IMR-90 (cell line): ENCODE measurements around the gene EVL. TPM values are rescaled to one million over a fixed set of nuclear protein-coding genes. Genes with fewer than 3 reads are reported as not detected.

ENCODE experiments used
- ATAC-seq: fragments of 200-7000 bp; cut with Tn5 transposase; 2 replicates; pipeline ENCODE4 v1.9.1; 2020; ENCODE audit warnings: low read depth, mild to moderate bottlenecking, moderate library complexity
- BruUV-seq: library from RNA; stranded (reverse); fragments of 400-500 nt; replicated peaks from 2 replicates; lab custom pipeline; 2021; lab: Mats Ljungman, UMichigan
- CTCF ChIA-PET: fragments of 300-600 bp; formaldehyde crosslinking; extraction: SDS; loops from one replicate; lab custom pipeline; 2021; ENCODE audit warnings: antibody characterized with exemption; lab: Yijun Ruan, JAX
- POLR2A ChIA-PET: fragments of 300-600 bp; sonication (Branson Sonifier 250); formaldehyde crosslinking; loops from one replicate; lab custom pipeline; 2022; ENCODE audit warnings: antibody characterized with exemption; ENCODE audit not compliant: unreplicated experiment; lab: Charles Lee
- DNase-seq: peaks from one replicate; pipeline ENCODE4 v3.0.0; 2013
- H2AFZ ChIP-seq: replicated peaks from 2 replicates; pipeline ENCODE3; 2013; ENCODE audit warnings: low read length, mild to moderate bottlenecking; ENCODE audit not compliant: poor library complexity
- H2AK5ac ChIP-seq: 2 replicates; pipeline ENCODE4 v1.6.1; 2013; ENCODE audit warnings: low read depth, low read length, inconsistent platforms
- H2AK9ac ChIP-seq: replicated peaks from 2 replicates; pipeline ENCODE3; 2013; ENCODE audit warnings: mild to moderate bottlenecking, low read depth, low read length, moderate library complexity; ENCODE audit not compliant: poor library complexity
- H2BK120ac ChIP-seq: 2 replicates; pipeline ENCODE4 v1.6.1; 2013; ENCODE audit warnings: low read depth, low read length, inconsistent platforms
- H2BK15ac ChIP-seq: 3 replicates; pipeline ENCODE4 v1.6.1; 2013; ENCODE audit warnings: low read depth, low read length, inconsistent platforms
- H2BK20ac ChIP-seq: 2 replicates; pipeline ENCODE4 v1.6.1; 2013; ENCODE audit warnings: low read depth, mild to moderate bottlenecking, inconsistent platforms, low read length, moderate library complexity
- H2BK5ac ChIP-seq: 2 replicates; pipeline ENCODE4 v1.6.1; 2013; ENCODE audit warnings: mild to moderate bottlenecking, low read depth, low read length, inconsistent platforms; ENCODE audit not compliant: poor library complexity, severe bottlenecking
- H3K14ac ChIP-seq: replicated peaks from 2 replicates; pipeline ENCODE4 v1.6.1; 2013; ENCODE audit warnings: low read depth, low read length, inconsistent platforms
- H3K18ac ChIP-seq: 2 replicates; pipeline ENCODE4 v1.6.1; 2013; ENCODE audit warnings: low read depth, low read length, control low read depth
- H3K23ac ChIP-seq: 2 replicates; pipeline ENCODE4 v1.6.1; 2013; ENCODE audit warnings: low read depth, low read length, inconsistent platforms
- H3K27ac ChIP-seq: 2 replicates; pipeline ENCODE4 v1.5.1; 2013; ENCODE audit warnings: mild to moderate bottlenecking, control low read depth, low read length; ENCODE audit not compliant: insufficient read depth
- H3K27me3 ChIP-seq: 2 replicates; pipeline ENCODE4 v1.6.1; 2013; ENCODE audit warnings: low read length; ENCODE audit not compliant: control insufficient read depth, insufficient read depth
- H3K36me3 ChIP-seq: 2 replicates; pipeline ENCODE4 v1.6.1; 2013; ENCODE audit warnings: low read length, mixed read lengths; ENCODE audit not compliant: control insufficient read depth, insufficient read depth
- H3K4ac ChIP-seq: 2 replicates; pipeline ENCODE4 v1.6.1; 2013; ENCODE audit warnings: low read depth, low read length, inconsistent platforms
- H3K4me1 ChIP-seq: 2 replicates; pipeline ENCODE4 v1.6.1; 2013; ENCODE audit warnings: low read length, mixed read lengths; ENCODE audit not compliant: control insufficient read depth, insufficient read depth
- H3K4me2 ChIP-seq: 2 replicates; pipeline ENCODE4 v1.6.1; 2013; ENCODE audit warnings: low read depth, mild to moderate bottlenecking, control low read depth, low read length, moderate library complexity
- H3K4me3 ChIP-seq: 2 replicates; pipeline ENCODE4 v1.5.1; 2013; ENCODE audit warnings: low read depth, mild to moderate bottlenecking, control low read depth, low read length, moderate library complexity; ENCODE audit not compliant: insufficient read depth
- H3K56ac ChIP-seq: 2 replicates; pipeline ENCODE4 v1.6.1; 2013; ENCODE audit warnings: low read length, inconsistent platforms; ENCODE audit not compliant: insufficient read depth; ENCODE audit errors: extremely low read depth
- H3K79me1 ChIP-seq, 2 experiments: 2 replicates each; pipeline ENCODE4 v1.6.1; 2013; ENCODE audit warnings: low read length in 2 of 2, inconsistent platforms in 1 of 2, low read depth in 1 of 2
- H3K9ac ChIP-seq: 2 replicates; pipeline ENCODE4 v1.6.1; 2013; ENCODE audit warnings: low read depth, low read length, control low read depth
- H3K9me1 ChIP-seq: 2 replicates; pipeline ENCODE4 v1.6.1; 2013; ENCODE audit warnings: low read length, inconsistent platforms; ENCODE audit not compliant: insufficient read depth
- H3K9me3 ChIP-seq: 2 replicates; pipeline ENCODE4 v1.6.1; 2013; ENCODE audit warnings: low read length; ENCODE audit not compliant: control insufficient read depth, insufficient read depth
- H4K20me1 ChIP-seq: 2 replicates; pipeline ENCODE4 v1.6.1; 2013; ENCODE audit warnings: low read length, inconsistent platforms; ENCODE audit not compliant: insufficient read depth
- H4K5ac ChIP-seq: 2 replicates; pipeline ENCODE4 v1.6.1; 2013; ENCODE audit warnings: mild to moderate bottlenecking, low read depth, low read length, control low read depth
- H4K8ac ChIP-seq, 2 experiments: 2 replicates each; pipeline ENCODE4 v1.6.1; 2013; ENCODE audit warnings: low read depth in 2 of 2, low read length in 2 of 2, control low read depth in 1 of 2, inconsistent platforms in 1 of 2
- H4K91ac ChIP-seq: 2 replicates; pipeline ENCODE4 v1.6.1; 2013; ENCODE audit warnings: low read depth, low read length, inconsistent platforms; ENCODE audit not compliant: insufficient read depth
- CHD1 ChIP-seq: IDR thresholded peaks from 2 replicates; pipeline ENCODE4 v1.6.1; 2012; ENCODE audit warnings: low read depth, low read length, improper control_type of control experiment
- ELK1 ChIP-seq: fragments of 150-350 bp; IDR thresholded peaks from 2 replicates; pipeline ENCODE4 v1.6.1; 2016; ENCODE audit warnings: low read depth, mild to moderate bottlenecking, low read length, moderate library complexity, borderline replicate concordance
- MAFK ChIP-seq: IDR thresholded peaks from 2 replicates; pipeline ENCODE4 v1.6.1; 2012; ENCODE audit warnings: low read depth, low read length, improper control_type of control experiment
- MAZ ChIP-seq: IDR thresholded peaks from 2 replicates; pipeline ENCODE4 v1.6.1; 2012; ENCODE audit warnings: low read depth, mild to moderate bottlenecking, low read length, improper control_type of control experiment, moderate library complexity, borderline replicate concordance
- MXI1 ChIP-seq: IDR thresholded peaks from 2 replicates; pipeline ENCODE4 v1.6.1; 2012; ENCODE audit warnings: low read depth, mild to moderate bottlenecking, low read length, moderate library complexity, borderline replicate concordance
- POLR2A ChIP-seq: IDR thresholded peaks from 2 replicates; pipeline ENCODE4 v1.6.1; 2012; ENCODE audit warnings: mild to moderate bottlenecking, low read depth, low read length
- RAD21 ChIP-seq: IDR thresholded peaks from 2 replicates; pipeline ENCODE4 v1.6.1; 2012; ENCODE audit warnings: low read length, improper control_type of control experiment
- USF2 ChIP-seq: fragments of 150-350 bp; IDR thresholded peaks from 2 replicates; pipeline ENCODE4 v1.6.1; 2017; ENCODE audit warnings: mild to moderate bottlenecking, antibody characterized with exemption, low read length, low read depth
- WGBS, 2 experiments: methylation state at CpG; one replicate each; pipeline versions ENCODE4 v1.1.5 to v1.1.7; 2013; ENCODE audit warnings: missing lambda C conversion rate in 2 of 2; ENCODE audit not compliant: insufficient read length in 1 of 2; ENCODE audit errors: extremely low coverage in 2 of 2; 5-methylcytosine and 5-hydroxymethylcytosine counted together
- dilution Hi-C: fragments of 300-500 bp; cut with HindIII; formaldehyde crosslinking; loops from one replicate; pipeline ENCODE4 v1.14.3; 2018; ENCODE audit warnings: low sequenced_read_pairs; ENCODE audit not compliant: unreplicated experiment
- in situ Hi-C: fragments of 300-500 bp; cut with MboI; formaldehyde crosslinking; loops from 3 replicates; pipeline ENCODE4 v1.14.3; 2019; ENCODE audit warnings: low sequenced_read_pairs, inconsistent platforms, mixed read lengths
- intact Hi-C: fragments of 100-400 bp; cut with micrococcal nuclease; formaldehyde crosslinking; loops from 2 replicates; pipeline ENCODE4 v1.10.0; 2022
- polyA plus RNA-seq, 3 experiments: library from polyadenylated mRNA; depleted of rRNA; stranded (reverse); fragments of >200 nt; gene quantifications; 2 replicates each; pipeline ENCODE4 v1.2.3, GENCODE V29; 2012; ENCODE audit warnings: low replicate concordance in 1 of 3
- total RNA-seq: library from RNA; depleted of rRNA; stranded (reverse); fragments of >200 nt; gene quantifications from 2 replicates; pipeline ENCODE4 v1.2.3, GENCODE V29; 2012

The EVL gene
- total and polyA plus RNA-seq, 2 of the 4 experiments (the other 2 are of a cell fraction) = 7.2 to 36.5 TPM

GRCh38 chr14:100067481-100067880 lies 2.3 kb downstream of the EVL start:
- Histone ChIP-seq H3K36me3 (no peaks in the 10 kb centered on the region), H3K14ac (no peak overlapping the region), H3K4ac (no peak overlapping the region), H3K23ac (no peak overlapping the region), H4K91ac (no peak overlapping the region), H3K79me1 (peaks cover 3 to 17% of the 10 kb centered on the region in 2 experiments; a peak in 3 of 4 replicates), H2AK5ac (no peak overlapping the region), H3K9me3 (no peaks in the 10 kb centered on the region), H3K4me2 (no peak overlapping the region), H4K5ac (no peak overlapping the region), H3K9ac (no peak overlapping the region), H2BK5ac (no peak overlapping the region), H2AK9ac (no peak overlapping the region), H2BK20ac (no peak overlapping the region), H3K4me1 (no peaks in the 10 kb centered on the region), H3K4me3 (no peak overlapping the region), H4K8ac (no peak overlapping the region), H2BK15ac (no peak overlapping the region), H3K9me1 (no peaks in the 10 kb centered on the region; the same call in 1 of the 2 replicates), H4K20me1 (no peaks in the 10 kb centered on the region), H3K27ac (no peak overlapping the region), H3K18ac (no peak overlapping the region), H3K56ac (no peak overlapping the region), H2AFZ (no peak overlapping the region), H3K27me3 (no peaks in the 10 kb centered on the region), H2BK120ac (no peak overlapping the region)
- TF ChIP-seq MAZ (no peak), USF2 (no peak), RAD21 (no peak), CHD1 (no peak), ELK1 (no peak), MXI1 (no peak), POLR2A (no peak), MAFK (no peak)
- POLR2A ChIA-PET = no interaction called here
- in situ Hi-C loops = no loop called here
- dilution Hi-C loops = no loop called here
- CTCF ChIA-PET = interaction anchor here (0.6 kb wide), 1 partner anchor 60 kb away, joined by 3 read pairs; no protein-coding TSS in a partner anchor
- intact Hi-C loops = no loop called here
- DNase-seq = no peak
- ATAC-seq = no peak
- 100% methylated on average over 1 of the region's 6 CpGs; no CpG with 5 or more reads in 1 of the 2 experiments for WGBS, 2 experiments
- no TSS peak for BruUV-seq
